Progenitor cell of endocrine pancreas (in vitro differentiated cells): Measurements from ENCODE around the gene PSMG3. TPM values are rescaled to one million over a fixed set of nuclear protein-coding genes. Genes with fewer than 3 reads are reported as not detected.

Source experiments
- DNase-seq: peaks from one replicate; pipeline ENCODE4 v3.0.0; 2021; ENCODE audit warnings: low spot score; ENCODE audit not compliant: unreplicated experiment
- H3K27ac Mint-ChIP-seq: 2 replicates; pipeline ENCODE4 v1.8.0; 2021; ENCODE audit warnings: mild to moderate bottlenecking, moderate library complexity, mixed read lengths
- H3K27me3 Mint-ChIP-seq: 2 replicates; pipeline ENCODE4 v1.8.0; 2021; ENCODE audit warnings: mixed read lengths
- H3K36me3 Mint-ChIP-seq: 2 replicates; pipeline ENCODE4 v1.8.0; 2022; ENCODE audit warnings: mixed read lengths; ENCODE audit not compliant: insufficient read depth
- H3K4me1 Mint-ChIP-seq: 2 replicates; pipeline ENCODE4 v1.8.0; 2021; ENCODE audit warnings: low read depth, mixed read lengths
- H3K4me3 Mint-ChIP-seq: 2 replicates; pipeline ENCODE4 v1.8.0; 2021; ENCODE audit warnings: low read depth, mild to moderate bottlenecking, moderate library complexity, mixed read lengths
- H3K9me3 Mint-ChIP-seq: 2 replicates; pipeline ENCODE4 v1.8.0; 2021; ENCODE audit warnings: low read depth, mixed read lengths
- CTCF ChIP-seq: fragments of 200-600 bp; sonication (generic); IDR thresholded peaks from one replicate; pipeline ENCODE4 v1.5.0; 2021; ENCODE audit warnings: antibody characterized with exemption, mild to moderate bottlenecking; ENCODE audit not compliant: unreplicated experiment
- total RNA-seq: library from RNA; stranded (reverse); gene quantifications from 2 replicates; pipeline ENCODE4 v1.2.1, GENCODE V29; 2021

PSMG3 gene
- total RNA-seq, 1 donor from 2014 or later: 29.1 TPM

- Mint-ChIP-seq H3K36me3 (no peaks in the 10 kb centered on the region), H3K27ac (no peak overlapping the region), H3K9me3 (no peaks in the 10 kb centered on the region), H3K4me1 (no peaks in the 10 kb centered on the region), H3K27me3 (no peaks in the 10 kb centered on the region), H3K4me3 (no peak overlapping the region)
- DNase-seq: no peak
- TF ChIP-seq CTCF: no peak
These were observed 25.5 kb downstream of the PSMG3 start for GRCh38 chr7:1544178-1544895.

- Mint-ChIP-seq H3K4me1 (no peaks in the 10 kb centered on the region), H3K36me3 (no peaks in the 10 kb centered on the region), H3K4me3 (no peak overlapping the region), H3K27ac (no peak overlapping the region), H3K27me3 (no peaks in the 10 kb centered on the region), H3K9me3 (no peaks in the 10 kb centered on the region)
- TF ChIP-seq CTCF: no peak
- no peak for DNase-seq
These were observed 26.0 kb downstream of the PSMG3 start for GRCh38 chr7:1543826-1544177.

DNA sequence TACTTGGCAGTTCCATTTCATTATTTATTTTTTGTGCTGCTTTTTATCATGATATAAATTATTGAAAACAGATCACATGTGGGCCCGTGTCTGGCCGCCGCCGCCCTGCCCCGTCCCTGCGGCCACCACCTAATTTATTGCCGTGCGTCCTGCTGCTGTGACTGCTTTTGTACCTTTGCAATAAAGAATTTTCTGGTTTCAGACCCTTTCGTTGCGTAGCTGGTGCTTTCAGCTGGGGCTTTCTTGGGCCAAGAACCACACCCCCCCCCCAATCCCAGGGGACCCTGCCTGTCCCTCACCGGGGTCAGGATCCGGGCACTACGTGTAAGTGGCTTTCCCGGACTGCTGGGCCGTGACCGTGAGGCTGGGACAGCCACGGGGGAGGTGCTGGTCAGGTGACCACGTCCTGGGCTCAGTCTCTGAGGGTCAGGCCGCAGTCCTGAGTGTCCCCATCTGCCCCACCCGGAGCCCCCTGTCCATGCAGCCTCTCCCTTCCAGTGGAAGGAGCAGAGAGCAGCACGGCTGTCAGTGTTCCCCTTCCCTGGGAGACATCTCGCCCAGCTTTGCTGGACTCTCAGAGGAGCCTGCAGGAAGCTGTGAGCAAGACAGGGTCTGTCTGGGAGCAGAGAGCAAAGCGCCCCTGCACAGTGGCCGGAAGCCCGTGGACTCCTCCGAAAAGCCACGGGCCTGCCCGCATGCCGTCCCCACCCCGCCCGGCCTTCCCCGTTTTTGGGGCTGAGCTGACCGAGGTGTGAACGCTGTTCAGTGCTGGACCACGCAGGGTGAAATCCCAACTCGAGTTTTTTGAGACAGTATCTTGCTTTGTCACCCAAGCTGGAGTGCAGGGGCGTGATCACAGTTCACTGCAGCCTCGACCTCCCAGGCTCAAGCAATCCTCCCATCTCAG is 26.7 kb downstream of the PSMG3 start:
- Mint-ChIP-seq H3K27ac (no peak overlapping the region), H3K27me3 (no peaks in the 10 kb centered on the region), H3K9me3 (no peaks in the 10 kb centered on the region), H3K4me3 (no peak overlapping the region), H3K36me3 (no peaks in the 10 kb centered on the region), H3K4me1 (no peaks in the 10 kb centered on the region)
- no peak for DNase-seq
- TF ChIP-seq CTCF: no peak

DNA sequence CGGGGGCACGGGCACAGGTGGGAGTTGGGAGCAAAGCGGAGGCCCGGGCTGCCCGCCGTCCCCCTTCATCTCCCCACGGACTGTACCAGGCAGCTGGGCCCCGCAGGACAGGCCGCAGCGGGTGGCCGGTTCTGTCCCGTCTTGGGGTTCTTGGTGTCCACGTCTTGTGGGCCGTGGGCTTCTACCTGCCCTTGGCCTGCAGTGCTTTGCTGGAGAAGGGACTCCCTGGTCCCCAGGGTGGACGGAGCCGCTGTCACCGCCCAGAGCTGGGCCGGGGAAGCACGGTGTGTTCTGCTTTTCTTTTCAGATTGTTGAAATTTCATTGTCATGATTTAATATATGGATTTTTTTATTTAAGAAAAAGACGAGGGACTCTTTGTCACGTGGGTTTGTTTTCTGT is 27.5 kb downstream of the PSMG3 start:
- H3K4me1 Mint-ChIP-seq: peaks cover 2% of the 10 kb centered on the region
- no peak for DNase-seq
- no peaks in the 10 kb centered on the region for H3K27me3 Mint-ChIP-seq
- no peak overlapping the region for H3K27ac Mint-ChIP-seq
- H3K4me3 Mint-ChIP-seq: no peak overlapping the region
- TF ChIP-seq CTCF: no peak
- H3K9me3 Mint-ChIP-seq: no peaks in the 10 kb centered on the region
- H3K36me3 Mint-ChIP-seq: peaks cover 1% of the 10 kb centered on the region

DNA sequence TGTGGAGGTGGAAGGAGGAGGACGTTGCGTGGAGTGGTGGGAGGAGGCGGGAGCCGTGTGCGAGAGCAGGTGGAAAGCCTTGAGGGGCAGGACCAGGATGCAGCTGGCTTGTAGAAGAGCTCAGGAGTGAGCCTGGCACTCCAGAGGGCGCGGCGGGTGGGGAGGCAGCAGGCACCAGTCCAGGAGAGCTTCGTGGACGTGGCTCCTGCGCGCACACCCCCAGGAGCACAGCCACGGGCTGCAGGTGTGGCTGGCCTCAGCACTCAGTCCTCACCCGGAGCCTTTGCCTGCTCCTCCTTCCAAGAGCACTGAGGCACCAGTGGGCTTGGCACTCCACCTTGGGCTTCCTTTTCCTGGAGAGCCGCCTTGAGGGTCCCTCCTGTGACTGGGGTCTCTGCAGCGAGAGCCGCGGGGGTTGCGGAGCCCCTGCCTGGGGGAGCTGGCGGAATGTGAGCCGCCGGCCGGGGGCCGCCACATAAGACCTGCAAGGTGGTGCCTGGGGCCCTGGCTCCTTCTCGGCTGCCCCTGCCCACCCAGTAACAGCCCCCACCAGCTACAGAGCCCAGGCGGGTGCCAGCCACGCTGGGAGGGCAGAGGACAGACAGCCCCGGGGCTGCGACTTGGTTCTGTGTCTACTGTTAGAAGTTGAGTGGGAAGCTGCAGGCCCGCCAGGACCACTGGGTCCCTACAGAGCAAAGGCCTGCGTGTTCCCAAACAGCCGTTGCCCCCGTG is 28.2 kb downstream of the PSMG3 start:
- H3K27ac Mint-ChIP-seq: peak overlapping the region; percentile 64
- DNase-seq: no peak
- no peaks in the 10 kb centered on the region for H3K9me3 Mint-ChIP-seq
- H3K4me1 Mint-ChIP-seq: peaks cover 4% of the 10 kb centered on the region
- no peak for TF ChIP-seq CTCF
- peaks cover 1% of the 10 kb centered on the region for H3K36me3 Mint-ChIP-seq
- H3K4me3 Mint-ChIP-seq: no peak overlapping the region
- H3K27me3 Mint-ChIP-seq: no peaks in the 10 kb centered on the region
